Measurements from ENCODE around the gene B9D1. TPM values are rescaled to one million over a fixed set of nuclear protein-coding genes. Genes with fewer than 3 reads are reported as not detected.

B9D1 gene
- total RNA-seq, 1 donor from 2014 or later, result 16.5 TPM

DNA sequence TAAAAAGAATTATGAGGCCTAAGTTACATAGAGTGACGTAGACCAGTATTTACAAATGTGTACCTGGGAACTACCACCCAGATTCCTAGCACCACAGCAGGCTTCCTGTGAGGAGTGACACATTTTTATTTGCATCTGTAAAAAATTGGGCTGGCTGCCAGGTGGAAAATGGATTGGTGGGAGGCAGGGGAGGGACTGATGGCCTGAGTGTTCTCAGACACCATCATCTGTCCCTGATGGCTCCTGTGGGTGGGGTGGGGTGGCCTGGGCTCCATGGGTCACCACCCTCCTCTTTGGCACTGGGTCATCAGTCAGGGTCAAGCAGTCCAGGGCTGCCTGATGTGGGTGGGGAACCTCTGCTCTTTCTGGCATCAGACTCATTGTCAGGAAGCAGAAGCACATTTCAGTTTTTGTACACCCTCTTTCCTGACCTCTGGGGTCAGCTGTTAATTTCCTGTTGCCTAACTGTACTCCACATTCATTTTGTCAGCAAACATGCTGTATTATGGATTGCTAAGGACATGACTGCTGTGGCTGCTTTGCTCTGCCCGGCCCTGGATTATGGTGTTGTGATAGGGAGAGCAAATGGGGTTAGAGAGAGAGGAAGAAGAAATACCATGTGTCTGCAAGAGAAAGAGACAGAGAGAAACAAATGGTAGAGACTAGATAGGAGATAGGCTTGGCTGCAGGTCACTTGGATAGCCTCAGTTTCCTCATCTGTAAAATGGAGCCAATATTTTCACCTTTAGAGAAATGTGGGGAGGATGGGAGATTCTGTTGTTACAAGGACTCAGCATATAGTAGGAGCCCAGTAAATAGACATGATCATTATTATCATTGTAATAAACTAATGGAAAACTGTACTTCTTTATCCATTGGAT lies 36.0 kb upstream of the B9D1 start:
- Mint-ChIP-seq H3K27ac (ENCODE audit: unreplicated experiment) (no peak overlapping the region), H3K4me3 (ENCODE audit: unreplicated experiment) (no peak overlapping the region)
- no peak for DNase-seq (ENCODE audit: extremely low spot score, unreplicated experiment)

DNA sequence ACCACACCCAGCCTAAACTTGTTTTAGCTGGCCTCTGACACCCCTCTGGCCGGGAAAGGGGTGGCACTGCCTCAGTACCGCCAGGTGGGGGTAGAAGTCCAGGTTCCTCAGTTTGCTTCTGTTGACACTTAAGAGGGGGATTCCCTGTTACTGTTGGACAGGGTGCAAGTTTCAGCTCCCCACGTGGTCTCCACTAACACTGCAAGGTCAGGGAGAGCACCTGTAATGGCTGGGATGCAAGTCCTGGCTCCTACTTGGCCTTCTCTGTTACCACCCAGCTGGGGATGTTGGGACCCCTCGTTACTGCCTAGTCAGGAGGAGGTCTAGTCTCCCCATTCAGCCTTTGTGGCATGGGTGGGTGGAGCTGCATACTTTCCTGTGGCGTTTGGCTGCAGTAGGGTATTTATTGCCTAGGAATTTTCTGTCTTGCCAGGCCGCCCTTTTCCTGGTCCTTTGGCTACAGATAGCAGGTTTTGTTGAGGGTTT lies 35.1 kb upstream of the B9D1 start:
- no peak for DNase-seq (ENCODE audit: extremely low spot score, unreplicated experiment)
- no peak overlapping the region for H3K27ac Mint-ChIP-seq (ENCODE audit: unreplicated experiment)
- no peak overlapping the region for H3K4me3 Mint-ChIP-seq (ENCODE audit: unreplicated experiment)
- TF ChIP-seq, protein P1, sequence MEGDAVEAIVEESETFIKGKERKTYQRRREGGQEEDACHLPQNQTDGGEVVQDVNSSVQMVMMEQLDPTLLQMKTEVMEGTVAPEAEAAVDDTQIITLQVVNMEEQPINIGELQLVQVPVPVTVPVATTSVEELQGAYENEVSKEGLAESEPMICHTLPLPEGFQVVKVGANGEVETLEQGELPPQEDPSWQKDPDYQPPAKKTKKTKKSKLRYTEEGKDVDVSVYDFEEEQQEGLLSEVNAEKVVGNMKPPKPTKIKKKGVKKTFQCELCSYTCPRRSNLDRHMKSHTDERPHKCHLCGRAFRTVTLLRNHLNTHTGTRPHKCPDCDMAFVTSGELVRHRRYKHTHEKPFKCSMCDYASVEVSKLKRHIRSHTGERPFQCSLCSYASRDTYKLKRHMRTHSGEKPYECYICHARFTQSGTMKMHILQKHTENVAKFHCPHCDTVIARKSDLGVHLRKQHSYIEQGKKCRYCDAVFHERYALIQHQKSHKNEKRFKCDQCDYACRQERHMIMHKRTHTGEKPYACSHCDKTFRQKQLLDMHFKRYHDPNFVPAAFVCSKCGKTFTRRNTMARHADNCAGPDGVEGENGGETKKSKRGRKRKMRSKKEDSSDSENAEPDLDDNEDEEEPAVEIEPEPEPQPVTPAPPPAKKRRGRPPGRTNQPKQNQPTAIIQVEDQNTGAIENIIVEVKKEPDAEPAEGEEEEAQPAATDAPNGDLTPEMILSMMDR (IDR thresholded peaks at IDR 0.05), result no peak
- no peaks in the 10 kb centered on the region for H3K9me3 Mint-ChIP-seq (ENCODE audit: unreplicated experiment)
- peaks cover 13% of the 10 kb centered on the region for H3K27me3 Mint-ChIP-seq (ENCODE audit: unreplicated experiment)
- H3K36me3 Mint-ChIP-seq (ENCODE audit: unreplicated experiment), result no peaks in the 10 kb centered on the region
- H3K4me1 Mint-ChIP-seq (ENCODE audit: unreplicated experiment), result peaks cover 12% of the 10 kb centered on the region

More for the DNA sequence above, 36.0 kb upstream of the B9D1 start:
- TF ChIP-seq, protein P1 (IDR thresholded peaks at IDR 0.05), result no peak
- H3K36me3 Mint-ChIP-seq (ENCODE audit: unreplicated experiment), result no peaks in the 10 kb centered on the region
- peaks cover 11% of the 10 kb centered on the region for H3K27me3 Mint-ChIP-seq (ENCODE audit: unreplicated experiment)
- peaks cover 12% of the 10 kb centered on the region for H3K4me1 Mint-ChIP-seq (ENCODE audit: unreplicated experiment)
- no peaks in the 10 kb centered on the region for H3K9me3 Mint-ChIP-seq (ENCODE audit: unreplicated experiment)

DNA sequence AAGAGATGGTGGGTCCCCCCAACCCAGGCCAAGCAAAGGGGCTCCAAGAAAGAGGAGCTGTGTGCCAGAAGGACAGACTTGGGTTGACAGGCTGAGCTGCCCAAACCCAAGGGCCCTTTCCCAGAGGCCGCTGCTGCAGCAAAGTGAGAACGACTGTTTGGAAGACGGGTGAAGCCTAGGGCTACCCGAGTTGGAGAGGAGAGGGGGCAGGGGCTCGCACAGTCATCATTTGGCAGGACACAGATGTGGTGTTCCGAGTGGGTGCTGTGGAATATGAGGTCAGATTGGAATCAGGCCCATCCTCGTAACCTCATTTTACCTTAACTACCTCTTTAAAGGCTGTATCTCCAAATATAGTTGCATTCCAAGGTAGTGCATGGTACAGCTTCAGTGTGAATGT lies 29.8 kb upstream of the B9D1 start:
- H3K4me3 Mint-ChIP-seq (ENCODE audit: unreplicated experiment), result no peak overlapping the region
- peaks cover 31% of the 10 kb centered on the region for H3K4me1 Mint-ChIP-seq (ENCODE audit: unreplicated experiment)
- H3K27ac Mint-ChIP-seq (ENCODE audit: unreplicated experiment), result no peak overlapping the region
- peaks cover 10% of the 10 kb centered on the region for H3K27me3 Mint-ChIP-seq (ENCODE audit: unreplicated experiment)
- H3K36me3 Mint-ChIP-seq (ENCODE audit: unreplicated experiment), result no peaks in the 10 kb centered on the region
- TF ChIP-seq, protein P1 (IDR thresholded peaks at IDR 0.05), result no peak
- no peak for DNase-seq (ENCODE audit: extremely low spot score, unreplicated experiment)
- H3K9me3 Mint-ChIP-seq (ENCODE audit: unreplicated experiment), result no peaks in the 10 kb centered on the region

DNA sequence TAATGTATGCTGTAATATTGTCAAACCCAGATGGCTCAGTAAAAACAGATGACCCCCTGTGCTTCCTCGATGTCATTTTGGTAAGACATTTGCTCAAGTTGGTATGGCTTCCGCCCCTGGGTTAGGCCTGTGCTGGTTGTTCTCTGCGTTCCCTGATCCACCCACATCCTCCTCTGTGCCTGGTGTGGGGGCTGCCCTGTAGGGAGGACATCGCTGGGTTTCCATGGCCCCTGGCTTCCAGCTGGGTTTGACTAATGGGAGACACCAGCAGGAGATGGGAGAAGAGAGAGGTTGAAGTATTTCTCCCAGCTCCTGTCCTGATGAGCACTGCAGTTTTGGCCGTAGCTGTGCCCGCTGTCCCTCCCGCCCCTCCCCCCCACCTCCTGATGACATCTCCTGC lies 28.9 kb upstream of the B9D1 start:
- peaks cover 39% of the 10 kb centered on the region for H3K4me1 Mint-ChIP-seq (ENCODE audit: unreplicated experiment)
- H3K27me3 Mint-ChIP-seq (ENCODE audit: unreplicated experiment), result peaks cover 10% of the 10 kb centered on the region
- TF ChIP-seq, protein P1 (IDR thresholded peaks at IDR 0.05), result no peak
- H3K27ac Mint-ChIP-seq (ENCODE audit: unreplicated experiment), result no peak overlapping the region
- no peaks in the 10 kb centered on the region for H3K9me3 Mint-ChIP-seq (ENCODE audit: unreplicated experiment)
- DNase-seq (ENCODE audit: extremely low spot score, unreplicated experiment), result no peak
- no peak overlapping the region for H3K4me3 Mint-ChIP-seq (ENCODE audit: unreplicated experiment)
- H3K36me3 Mint-ChIP-seq (ENCODE audit: unreplicated experiment), result no peaks in the 10 kb centered on the region

DNA sequence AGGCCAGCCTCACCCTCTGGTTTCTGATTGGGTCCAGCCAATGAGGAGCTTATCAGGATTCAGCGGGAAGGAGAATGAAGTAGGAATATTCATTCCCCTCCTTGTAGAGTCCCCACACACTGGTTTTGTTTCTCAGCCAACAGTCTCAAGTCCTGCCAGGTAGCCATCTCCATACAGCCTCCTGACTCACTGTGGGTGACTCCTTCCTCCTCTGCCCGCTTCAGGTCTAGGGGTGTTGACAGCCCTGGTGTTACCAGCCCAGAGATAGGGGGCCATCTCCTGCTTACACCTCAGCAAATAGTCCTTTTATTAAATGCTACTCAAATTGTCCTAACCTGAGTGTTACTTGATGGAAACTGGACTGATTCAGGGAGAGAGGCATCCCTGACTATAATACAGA lies 28.4 kb upstream of the B9D1 start:
- H3K27ac Mint-ChIP-seq (ENCODE audit: unreplicated experiment), result no peak overlapping the region
- no peaks in the 10 kb centered on the region for H3K36me3 Mint-ChIP-seq (ENCODE audit: unreplicated experiment)
- peaks cover 43% of the 10 kb centered on the region for H3K4me1 Mint-ChIP-seq (ENCODE audit: unreplicated experiment)
- TF ChIP-seq, protein P1 (IDR thresholded peaks at IDR 0.05), result no peak
- no peaks in the 10 kb centered on the region for H3K9me3 Mint-ChIP-seq (ENCODE audit: unreplicated experiment)
- no peak for DNase-seq (ENCODE audit: extremely low spot score, unreplicated experiment)
- peaks cover 10% of the 10 kb centered on the region for H3K27me3 Mint-ChIP-seq (ENCODE audit: unreplicated experiment)
- no peak overlapping the region for H3K4me3 Mint-ChIP-seq (ENCODE audit: unreplicated experiment)
